Stimulated activated CD8-positive, alpha-beta memory T cell treated with anti-CD3 and anti-CD28 coated beads, Interleukin-7, amount 100 ng/mL, for 24 hours (primary cell): ENCODE results near the gene EHD4.

Experiments used
- DNase-seq: peaks from one replicate; pipeline ENCODE4 v3.0.0-alpha.2; 2020; ENCODE audit warnings: low read depth

The EHD4 gene

DNA sequence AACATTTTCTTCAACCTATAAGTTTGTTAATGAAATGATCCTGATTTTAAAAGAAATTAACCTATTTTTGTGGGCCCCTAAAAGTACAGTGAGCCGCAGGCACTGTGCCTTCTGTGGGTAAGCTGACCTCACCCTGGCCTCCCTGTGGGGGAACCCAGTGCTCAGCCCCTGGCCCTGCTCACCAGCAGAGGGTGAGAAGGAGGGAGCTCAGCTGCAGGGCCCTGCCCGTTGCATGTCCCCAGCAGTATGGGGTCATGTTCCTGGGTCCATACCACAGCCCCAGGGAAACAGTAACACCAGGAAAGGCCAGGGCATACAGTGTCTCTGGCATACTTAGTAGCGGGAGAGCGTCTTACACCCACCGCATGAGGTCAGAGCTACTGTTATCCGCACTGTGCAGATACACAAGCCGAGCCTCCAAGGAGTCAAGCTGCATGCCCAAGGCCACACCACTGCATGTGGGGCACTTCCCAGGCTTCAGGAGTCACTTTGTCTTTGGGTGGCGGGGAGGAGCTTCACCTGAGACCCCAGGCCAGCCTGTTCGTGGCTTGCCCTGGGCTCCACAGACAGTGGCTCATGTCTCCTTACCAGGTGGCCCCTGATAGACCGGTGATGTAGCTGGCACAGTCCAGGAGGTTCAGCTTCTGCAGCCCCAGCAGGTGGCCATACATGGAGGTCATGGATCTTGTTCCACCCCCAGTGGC is 22.6 kb upstream of the EHD4 start:
- no peak for DNase-seq

DNA sequence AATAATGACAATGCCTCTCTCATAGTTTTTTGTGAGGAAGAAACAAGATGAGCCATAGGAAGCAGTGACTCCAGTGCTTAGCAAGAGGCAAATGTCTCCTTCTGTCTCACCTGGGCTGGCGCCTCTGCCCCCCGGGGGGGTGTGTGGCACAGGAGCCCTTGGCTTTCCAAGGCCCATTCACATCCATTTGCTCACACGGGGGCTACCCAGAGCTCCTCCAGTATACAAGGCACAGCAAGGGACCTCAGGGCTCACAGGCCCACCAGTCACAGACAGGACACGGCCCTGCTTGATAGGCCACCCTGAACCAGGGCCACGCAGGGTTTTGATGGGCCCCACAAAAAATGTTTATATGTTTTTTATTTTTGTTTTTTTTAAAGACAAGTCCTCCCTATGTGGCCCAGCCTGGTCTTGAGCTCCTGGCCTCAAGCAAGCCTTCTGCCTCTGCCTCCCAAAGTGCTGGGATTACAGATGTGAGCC is 21.9 kb upstream of the EHD4 start:
- DNase-seq = no peak

DNA sequence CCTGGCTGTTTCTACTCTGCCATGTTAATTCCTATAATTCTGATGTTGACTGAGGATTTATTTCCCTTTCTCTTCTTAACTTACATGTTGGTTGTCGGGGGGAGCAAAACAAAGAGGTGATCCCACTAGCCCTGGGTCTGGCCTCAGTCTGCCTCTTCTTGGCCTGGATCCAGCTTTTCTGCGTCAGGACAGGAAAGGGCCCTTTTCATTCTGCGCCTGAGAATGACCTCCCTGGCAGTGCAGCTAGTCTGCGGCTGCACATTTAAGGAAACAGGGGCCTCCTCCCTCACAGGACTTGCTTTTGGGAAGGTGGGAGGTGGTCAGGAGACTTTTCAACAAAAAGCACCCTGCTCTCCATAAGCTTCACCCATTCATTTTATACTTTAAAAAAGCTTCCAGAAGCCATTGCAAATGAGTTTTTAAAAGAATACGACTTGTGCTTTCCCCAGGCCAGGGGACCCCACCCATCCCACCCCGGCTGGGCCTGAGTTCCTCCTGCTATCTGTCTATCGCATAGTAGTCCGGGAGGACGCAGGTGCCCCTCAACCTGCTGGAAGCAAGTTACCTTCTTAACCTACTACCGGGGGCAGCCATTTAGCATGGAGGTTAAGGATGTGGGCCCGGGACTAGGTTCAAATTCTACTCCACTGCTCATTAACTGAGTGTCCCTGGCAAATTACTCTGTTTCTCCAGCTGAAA is 21.3 kb upstream of the EHD4 start:
- DNase-seq = no peak

DNA sequence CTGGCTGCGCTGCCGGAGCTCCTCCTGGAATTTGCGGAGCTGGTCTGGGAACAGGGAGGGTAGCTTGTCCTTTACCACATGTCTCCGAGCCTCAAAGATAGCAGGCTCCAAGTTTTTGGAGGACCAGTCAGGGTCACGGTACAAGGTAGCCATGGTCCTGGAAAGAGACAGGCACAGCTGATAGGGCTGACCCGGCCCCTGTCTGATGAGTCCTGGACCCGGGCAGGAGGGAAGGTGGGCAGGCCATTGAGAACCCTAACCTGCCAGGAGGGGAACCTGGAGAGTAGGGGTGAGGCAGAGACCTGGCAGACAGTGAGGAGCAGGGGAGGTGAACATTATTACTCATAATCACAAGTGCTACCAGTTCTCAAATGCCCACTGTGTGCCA is 20.4 kb upstream of the EHD4 start:
- no peak for DNase-seq

DNA sequence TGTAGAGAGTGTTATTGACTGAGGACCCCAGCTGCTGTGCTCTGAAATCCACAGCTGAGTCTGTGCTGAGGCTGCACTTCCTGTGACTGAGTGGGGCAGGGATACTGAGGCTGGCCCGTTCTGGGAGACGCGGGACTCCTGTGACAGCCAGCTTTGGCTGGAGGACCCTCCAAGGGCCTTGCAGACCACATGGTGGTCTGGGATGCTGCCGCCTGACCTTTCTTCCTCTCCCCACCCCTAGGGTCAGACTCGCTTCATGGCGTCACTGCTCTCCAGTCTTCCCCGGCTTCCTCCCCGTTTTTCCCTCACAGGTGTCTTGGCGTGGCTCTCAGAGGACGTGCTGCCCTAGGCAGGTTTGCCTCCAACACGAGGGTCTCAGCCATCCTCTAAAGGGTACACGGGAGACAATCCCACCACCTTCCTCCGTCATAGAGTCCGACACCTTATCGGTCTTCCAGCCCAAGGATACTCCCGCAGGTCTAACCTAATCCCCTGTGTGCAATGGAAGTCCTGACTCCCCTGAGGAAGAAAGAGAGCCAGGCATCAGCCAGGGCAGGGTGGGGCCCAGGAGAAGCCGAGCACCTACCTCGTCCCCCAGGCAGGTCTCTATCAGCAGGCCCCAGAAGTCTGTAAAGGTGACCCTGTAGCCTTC is 19.9 kb upstream of the EHD4 start:
- no peak for DNase-seq

DNA sequence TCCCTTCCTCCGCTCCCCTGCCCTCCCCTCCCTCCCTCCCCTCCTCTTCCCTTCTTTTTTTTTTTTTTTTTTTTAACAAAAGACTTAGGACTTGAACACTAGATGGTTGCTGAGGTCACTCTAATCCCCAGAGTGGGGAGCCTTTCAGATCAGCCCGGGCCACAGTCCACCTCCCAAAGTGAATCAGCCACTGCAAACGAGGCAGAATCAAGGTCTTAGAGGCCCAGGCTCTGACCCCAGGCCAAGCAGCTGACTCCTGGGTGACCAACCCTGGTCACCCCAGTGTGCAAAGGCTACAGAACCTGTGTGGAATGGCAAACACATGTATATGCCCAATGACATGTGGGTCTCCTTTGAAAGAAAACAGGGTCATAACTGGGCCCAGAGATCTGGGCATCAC is 18.3 kb upstream of the EHD4 start:
- DNase-seq = no peak

DNA sequence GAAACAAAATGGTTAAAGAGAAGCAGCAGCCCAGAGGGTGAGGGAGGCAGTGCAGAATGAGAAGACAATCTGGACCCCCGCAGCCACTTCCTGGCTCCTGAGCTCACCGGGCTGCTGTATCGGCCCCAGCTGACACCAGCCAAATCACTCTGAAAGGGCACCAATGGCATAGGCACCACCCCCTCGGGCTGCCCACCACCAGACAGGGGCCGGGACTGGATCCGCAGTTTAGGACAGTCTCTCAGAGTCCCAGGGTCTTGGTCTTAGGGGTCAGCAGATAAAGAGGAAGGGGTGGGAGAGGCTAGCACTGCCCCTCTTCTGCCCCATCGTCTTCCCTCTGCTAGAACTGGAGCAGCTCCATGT is 17.9 kb upstream of the EHD4 start:
- no peak for DNase-seq

DNA sequence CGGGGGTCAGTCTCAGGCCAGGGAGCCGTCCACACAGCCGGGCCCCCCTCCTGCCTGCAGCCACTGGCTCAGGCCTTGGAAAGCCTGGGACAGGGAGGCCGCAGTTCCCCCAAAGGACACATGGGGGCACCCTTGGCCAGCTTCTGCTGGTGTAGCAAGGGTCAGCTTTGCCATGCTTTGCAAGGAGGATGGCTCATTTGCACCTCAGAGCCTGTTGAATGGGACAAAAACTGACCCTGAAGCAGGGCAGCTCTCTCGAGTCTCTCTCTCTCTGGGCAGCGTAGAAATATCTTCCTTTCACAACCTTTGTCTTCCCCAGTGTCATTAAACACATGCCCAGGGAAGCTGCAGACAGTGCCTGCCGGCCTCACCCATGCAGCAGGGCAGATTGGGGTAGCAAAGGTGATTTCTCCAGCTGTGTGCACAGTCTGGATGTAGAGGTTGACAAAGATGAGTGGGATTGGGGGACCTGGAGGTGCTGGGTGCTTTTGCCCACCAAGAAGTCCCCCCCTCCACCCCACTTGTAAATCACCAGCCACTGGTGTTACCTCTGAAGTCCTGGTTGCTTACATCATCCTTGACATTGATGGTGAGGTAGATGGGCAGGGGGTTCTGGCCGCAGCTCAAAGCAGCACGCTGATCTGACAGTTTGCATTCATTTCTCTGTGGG is 17.4 kb upstream of the EHD4 start:
- peak; percentile 84 for DNase-seq

DNA sequence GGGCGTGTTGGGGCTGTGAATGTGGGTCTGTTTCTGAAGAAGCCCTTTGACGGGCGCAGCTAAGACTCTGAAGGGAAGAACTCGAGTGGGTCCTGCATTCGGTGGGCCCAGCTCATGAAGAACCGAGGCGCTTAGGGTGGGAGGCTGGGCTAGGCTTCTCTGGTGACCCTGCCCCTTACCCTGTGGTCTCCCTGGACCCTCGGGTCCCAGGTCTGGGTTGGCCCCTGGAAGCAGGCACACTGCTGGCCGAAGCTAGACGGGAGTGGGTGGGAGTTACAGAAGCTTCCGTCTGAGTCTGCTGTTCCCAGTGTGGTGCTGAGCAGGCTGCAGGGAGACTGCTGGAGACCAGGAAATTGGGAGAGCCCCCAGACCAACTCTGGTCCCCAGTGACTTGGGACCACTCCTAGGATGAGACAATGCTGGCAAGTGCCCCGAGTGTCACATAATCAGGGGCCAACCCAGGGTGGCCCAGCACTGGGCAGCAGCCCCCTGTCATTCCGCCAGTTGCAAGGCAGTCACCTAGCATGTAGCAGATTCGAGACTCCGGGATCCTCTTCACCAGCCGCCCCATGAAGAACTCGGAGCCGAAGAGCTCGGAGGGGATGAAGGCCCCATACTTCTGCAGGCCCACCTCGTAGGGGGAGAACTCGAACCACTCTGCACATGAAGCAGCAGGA is 16.7 kb upstream of the EHD4 start:
- DNase-seq = no peak

DNA sequence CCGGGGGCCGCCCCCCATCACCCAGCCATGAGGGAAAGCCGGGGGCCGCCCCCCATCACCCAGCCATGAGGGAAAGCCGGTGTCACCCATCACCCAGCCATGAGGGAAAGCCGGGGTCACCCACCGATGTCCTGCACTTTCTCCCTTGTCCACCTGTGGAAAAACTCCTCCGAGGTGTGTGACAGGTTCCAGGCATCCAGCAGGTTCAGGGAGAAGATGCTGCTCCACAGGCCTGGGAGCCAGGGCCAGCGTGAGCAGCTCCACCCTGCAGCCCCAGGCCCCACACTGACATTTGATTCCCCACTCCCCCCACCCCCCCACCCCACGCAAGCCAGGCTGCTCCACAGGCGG is 15.5 kb upstream of the EHD4 start:
- DNase-seq = no peak

DNA sequence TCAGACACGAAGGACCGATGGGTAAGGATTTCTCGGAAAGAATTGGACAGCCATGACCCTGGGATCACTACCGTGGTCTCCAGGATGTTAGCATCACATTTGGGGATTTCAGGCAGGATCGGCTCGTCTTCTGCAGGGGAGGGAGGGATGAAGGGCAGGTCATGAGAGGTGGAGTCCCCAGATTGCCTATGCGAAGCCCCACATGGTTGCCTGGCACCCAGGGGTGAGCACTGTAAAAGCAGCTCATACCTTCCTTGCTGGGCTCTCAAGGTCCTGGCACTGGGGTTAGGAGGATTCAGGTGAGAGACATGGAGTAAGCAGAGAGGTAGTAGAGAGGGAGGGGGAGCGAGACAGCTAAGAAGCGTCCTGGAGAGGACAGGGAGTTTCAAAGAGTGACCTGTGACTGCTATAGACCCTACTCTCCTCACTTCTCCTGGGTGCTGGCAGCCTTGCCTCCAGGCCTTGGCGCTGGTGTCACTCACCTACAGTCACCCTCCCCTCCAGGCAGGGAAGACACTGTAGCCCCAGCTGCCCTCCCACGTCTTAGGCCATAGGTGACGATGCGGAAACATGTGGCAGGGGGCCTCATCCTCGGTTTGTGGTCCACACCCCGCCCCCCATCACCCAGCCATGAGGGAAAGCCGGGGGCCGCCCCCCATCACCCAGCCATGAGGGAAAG is 15.0 kb upstream of the EHD4 start:
- DNase-seq = no peak

DNA sequence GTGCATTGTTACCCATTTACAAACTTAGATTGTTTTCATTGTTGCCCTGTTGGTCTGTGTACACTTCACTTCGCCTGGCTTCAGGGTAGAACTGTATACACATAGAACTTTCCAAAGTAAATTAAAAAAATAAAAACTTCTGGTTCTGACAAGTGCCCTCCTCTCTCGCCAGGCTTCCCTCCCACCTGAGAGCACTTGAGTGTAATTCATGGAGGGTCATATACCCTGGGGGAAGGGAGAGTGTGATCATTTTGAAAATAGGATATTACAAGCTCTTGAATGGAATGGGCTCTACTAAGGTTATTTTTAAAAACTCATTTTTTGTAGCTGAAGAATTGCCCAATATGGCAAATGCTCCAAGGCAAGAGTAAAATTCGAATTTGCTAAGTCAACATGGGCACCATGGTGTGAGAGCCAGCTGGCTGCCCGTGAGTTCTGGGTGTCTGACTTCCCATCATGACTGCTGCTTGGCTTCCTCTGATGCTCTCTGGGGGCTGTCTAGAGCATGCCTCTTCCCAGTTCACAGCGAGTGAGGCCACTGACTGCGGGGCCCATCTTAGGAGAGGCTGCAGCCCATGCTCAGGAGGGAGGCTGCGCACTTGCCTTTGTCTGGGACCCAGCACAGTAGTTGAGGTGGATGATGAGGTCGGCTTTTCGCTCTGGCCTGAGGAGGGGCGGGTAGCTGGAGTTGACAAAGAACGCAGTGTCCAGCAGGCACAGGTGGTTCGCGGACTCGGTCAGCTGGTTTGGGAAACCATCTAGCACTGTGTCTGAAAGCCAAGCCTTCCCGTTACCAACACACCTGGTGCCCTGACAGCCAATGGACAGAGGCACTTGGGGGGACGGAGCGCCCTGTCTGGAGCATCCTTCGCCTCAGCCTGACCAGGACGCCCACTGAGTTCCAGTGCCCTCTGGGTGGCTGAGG is 13.1 kb upstream of the EHD4 start:
- no peak for DNase-seq

DNA sequence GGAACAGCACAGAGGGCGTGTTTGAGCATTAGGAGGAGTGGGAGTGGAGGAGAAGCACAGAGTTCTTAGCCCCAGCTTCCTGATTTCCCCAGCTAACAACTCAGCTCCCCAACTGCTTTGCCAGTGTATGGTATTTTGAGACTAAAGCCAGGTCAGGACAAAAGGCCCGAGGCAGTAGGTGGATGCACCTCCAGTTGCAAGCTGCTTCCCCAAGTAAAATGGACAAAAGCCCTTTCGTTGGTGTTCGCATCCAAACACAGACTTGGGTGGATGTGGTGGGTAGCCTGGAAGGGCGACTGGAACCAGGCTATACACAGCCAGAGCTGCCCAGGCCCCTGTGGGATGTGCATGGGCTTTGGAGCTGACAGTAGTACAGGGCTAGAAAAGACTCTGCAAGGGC is 12.3 kb upstream of the EHD4 start:
- DNase-seq = no peak

DNA sequence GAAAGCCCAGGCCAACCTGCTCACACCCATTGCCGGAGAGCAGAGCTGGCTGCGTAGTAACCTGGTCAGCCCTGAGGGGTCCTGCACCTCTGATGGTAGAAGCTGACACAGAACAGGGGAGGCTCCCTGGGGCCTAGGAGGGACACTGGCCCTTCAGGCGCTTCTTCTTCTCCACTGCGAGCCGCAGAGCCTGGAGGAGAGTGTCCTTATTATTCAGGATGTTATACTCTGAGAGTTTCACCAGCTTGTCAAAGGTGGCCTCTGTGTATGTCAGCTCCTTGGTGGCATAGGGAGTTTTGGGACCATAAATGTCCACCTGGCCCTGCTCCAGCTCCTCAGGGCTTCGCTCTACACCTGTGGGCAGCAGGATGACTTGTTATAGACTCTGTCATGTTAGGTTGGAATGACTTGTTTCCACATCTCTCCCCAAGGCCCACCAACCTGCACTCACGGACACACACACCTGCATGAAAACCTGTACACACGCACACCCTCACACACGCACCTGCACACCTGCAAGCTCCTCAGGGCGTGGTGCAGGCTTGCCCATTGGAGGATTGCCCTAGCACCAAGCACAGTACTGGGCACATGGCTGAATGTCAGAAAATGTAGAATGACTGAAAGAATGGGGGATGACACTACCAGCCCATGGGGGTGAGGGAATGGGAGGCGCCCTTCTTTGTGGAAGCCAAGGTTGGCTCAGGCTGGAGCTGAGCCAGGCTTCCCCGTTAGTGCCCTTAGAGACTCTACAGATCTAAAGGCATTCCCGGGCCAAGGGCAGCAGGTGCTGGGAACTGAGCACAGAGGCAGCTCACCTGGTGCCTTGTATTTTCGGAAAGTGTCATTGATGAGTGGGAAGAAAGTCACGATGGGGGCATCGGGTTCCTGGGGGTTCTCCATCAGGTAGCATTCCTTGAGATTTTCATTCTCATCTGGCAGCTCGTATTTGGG is 11.5 kb upstream of the EHD4 start:
- no peak for DNase-seq

DNA sequence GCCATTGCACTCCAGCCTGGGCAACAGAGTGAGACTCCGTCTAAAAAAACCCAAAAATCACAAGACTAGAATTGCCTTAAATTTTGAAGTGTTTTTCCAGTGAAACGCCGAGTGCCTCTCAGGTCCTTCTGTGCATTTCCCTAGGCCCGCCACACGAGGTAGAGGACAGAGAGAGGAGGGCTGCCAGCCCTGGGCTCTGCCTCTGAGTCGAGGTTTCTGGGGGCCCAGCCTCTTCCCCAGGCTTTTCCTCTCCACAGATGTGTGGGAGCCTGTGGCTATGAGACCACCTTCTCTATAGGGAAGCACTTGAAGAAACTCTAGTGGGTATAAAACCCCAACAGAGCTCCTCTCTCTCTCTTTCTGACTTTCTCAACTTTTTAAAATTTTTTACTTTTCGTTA is 10.9 kb upstream of the EHD4 start:
- no peak for DNase-seq

DNA sequence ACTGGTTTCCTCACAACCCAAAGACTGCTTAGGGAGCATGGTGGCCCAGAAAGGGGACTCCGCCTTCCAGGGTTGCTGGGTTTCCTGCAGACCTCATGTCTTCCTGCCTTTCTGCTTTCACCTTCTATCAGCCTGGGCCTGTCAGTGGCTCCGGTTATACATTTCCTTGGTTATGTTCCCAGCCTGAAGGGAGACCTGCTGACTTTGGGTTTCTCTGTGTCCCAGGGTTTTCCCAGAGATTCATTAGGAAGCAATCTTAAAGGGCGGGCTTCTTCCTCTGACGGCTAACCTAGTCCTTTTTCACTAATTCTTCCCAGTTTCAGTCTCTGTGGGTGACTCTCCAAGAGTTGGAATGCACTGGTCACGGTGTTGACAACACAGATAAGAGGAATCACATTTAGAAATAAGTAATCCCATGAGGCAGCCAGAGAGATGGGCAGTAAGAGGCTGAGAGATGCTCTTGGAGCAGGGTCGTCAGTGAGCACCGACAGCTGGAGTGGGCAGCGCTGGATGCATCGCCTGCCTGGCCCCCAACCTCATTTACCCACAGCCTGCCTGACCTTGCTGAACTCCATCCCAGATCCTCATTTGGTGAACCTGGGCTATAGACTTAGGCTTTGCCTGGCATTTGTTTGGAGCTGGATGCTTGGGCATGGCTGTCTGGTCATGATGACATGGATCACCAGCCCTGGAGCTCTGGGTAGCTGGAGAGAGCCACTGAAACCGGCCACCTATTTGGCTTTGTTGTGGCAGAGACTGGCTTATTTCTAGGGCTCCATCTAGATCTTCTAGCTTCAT is 10.0 kb upstream of the EHD4 start:
- no peak for DNase-seq

DNA sequence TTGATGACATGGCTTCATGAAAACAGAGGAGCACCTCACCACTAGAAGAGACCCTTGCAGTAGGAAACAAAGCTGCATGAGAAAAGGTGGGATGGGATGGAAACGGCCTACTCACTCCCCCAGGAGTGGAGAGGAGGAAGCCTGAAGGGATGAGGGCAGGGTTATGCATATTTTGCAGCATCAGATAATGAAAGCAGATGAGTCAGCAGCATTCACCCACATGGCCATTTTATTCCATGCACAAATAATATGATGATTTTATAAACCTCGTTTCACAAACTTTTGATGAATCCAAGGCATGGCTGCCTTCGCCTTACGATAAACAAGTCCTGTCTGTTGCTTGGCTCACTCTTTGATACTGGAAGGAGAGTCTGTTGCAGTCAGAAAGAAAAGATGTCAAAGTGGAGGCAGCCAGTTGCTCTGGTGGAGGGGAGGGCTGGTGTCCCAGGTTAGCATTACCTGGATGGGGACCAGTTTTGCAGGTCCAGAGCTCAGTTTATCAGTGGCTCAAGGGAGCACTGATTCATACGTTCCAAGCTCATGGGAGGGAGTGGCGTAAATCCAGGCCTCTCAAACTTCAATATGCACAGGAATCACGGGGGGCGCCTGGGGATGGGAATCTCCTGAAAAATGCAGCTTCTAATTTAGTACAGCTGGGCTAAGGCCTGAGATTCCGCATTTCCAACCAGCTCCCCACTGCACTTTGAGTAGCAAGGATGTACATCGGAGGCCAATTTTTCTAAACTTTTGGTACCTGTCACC is 9.2 kb upstream of the EHD4 start:
- DNase-seq = no peak
